ENCODE data around the gene TELO2. TPM values are rescaled to one million over a fixed set of nuclear protein-coding genes. Genes with fewer than 3 reads are reported as not detected.

Gene TELO2
- total RNA-seq: 10 to 100 TPM; 24.8 to 27.9 TPM

- peak within 1 kb of the TSS; percentile 95 for H3K4me3 ChIP-seq
- H3K9me3 ChIP-seq: no peaks in the 10 kb centered on the region
- no peaks in the 10 kb centered on the region for H3K27me3 ChIP-seq (replicated peaks; ENCODE audit: insufficient read depth)
- ATAC-seq (ENCODE audit: insufficient number of reproducible peaks, low FRiP score, low read depth) (peak; percentile 75), DNase-seq (ENCODE audit: low spot score) (no peak)
- TF ChIP-seq, protein P1, sequence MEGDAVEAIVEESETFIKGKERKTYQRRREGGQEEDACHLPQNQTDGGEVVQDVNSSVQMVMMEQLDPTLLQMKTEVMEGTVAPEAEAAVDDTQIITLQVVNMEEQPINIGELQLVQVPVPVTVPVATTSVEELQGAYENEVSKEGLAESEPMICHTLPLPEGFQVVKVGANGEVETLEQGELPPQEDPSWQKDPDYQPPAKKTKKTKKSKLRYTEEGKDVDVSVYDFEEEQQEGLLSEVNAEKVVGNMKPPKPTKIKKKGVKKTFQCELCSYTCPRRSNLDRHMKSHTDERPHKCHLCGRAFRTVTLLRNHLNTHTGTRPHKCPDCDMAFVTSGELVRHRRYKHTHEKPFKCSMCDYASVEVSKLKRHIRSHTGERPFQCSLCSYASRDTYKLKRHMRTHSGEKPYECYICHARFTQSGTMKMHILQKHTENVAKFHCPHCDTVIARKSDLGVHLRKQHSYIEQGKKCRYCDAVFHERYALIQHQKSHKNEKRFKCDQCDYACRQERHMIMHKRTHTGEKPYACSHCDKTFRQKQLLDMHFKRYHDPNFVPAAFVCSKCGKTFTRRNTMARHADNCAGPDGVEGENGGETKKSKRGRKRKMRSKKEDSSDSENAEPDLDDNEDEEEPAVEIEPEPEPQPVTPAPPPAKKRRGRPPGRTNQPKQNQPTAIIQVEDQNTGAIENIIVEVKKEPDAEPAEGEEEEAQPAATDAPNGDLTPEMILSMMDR (IDR thresholded peaks at IDR 0.05): no peak
- H3K4me1 ChIP-seq (ENCODE audit: control insufficient read depth in 1 of 2, low read depth in 2 of 2): peaks cover 11 to 22% of the 10 kb centered on the region in 2 donors
- peak within 1 kb of the TSS; percentile 79 to 89 for H3K27ac ChIP-seq
- H3K36me3 ChIP-seq: peaks cover 19% of the 10 kb centered on the region
Measured at GRCh38 chr16:1492923-1493745, at the start of gene TELO2. TSS of gene TELO2 (plus strand) at chr16:1493360. CDS start at chr16:1494282, 922 bp downstream.

DNA sequence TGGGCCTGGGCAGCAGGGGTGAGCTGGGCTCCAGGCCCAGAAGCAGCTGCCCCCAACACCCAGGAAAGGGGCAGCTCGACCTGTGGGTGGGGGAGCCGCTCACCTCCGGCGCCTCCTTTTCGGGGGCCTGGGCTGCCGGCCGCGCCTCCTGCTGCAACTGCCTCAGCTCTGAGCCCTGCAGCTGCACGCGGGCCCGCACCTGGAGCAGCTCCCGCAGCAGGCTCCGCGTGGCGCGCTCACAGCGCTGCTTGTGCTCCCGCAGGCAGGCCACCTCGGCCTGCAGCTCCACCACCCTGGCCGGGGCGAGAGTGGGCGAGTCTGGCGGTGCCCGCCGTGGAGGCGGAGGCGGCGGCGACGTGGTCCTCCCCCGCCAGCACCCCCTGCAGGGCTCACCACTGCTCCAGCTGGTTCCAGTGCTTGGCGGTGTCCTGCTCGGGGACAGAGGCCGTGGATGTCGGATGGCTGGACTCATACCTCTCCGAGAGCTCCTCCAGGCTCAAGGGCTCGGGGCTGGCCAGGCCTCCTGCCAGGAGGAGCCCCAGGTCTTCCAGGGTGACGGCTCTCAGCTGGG is 49.7 kb upstream of the TELO2 start:
- TF ChIP-seq, protein P1 (IDR thresholded peaks at IDR 0.05): no peak
- Histone ChIP-seq H3K4me1 (ENCODE audit: control insufficient read depth in 1 of 2, low read depth in 2 of 2) (no peaks in the 10 kb centered on the region), H3K36me3 (peaks cover 6% of the 10 kb centered on the region), H3K4me3 (no peak overlapping the region), H3K27ac (no peak overlapping the region), H3K9me3 (no peaks in the 10 kb centered on the region), H3K27me3 (replicated peaks; ENCODE audit: insufficient read depth) (no peaks in the 10 kb centered on the region)
- DNase-seq (ENCODE audit: low spot score) (no peak), ATAC-seq (ENCODE audit: insufficient number of reproducible peaks, low FRiP score, low read depth) (no peak)

DNA sequence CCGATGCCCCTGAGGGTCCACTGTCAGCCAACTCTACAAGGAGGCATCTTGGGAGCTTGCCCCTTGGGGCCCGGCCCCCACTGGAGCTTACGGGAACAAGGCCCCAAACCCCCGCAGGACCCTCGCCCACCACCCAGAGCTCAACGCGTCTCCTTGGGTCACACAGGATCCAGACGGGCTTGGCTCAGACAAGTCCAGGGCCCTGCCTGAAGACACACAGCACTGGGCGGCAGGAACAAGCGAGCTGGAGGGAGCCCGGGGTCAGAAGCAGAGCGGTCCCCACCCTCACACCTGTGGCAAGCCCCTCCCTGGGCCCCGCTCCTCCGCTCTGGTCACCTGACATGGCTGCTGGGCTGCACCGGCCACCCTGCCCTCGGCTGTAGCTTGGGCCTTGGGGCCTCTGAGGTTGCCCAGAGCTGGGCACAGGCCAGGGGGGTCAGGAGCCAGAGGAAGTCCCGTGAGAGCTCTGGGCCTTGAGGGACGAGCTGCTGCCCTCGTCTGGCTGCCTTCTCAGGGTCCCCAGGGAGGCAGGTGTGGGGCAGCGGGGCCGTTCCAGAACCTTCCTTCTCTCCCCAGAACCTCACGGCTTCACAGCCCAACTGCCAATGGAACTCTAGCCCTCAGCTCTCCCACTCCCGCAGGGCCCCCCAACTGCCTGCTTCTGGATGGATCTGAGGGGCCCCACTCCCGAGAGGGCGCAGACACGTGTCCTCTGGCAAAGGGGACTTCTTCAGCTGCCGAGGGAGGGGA is 49.0 kb upstream of the TELO2 start, which contains the start of gene CCDC154:
Gene CCDC154 (minus strand): TSS at position 577 of the 750 bp plus-strand sequence. CDS start 234 bp downstream, at position 343.
- H3K9me3 ChIP-seq: no peaks in the 10 kb centered on the region
- TF ChIP-seq, protein P1 (IDR thresholded peaks at IDR 0.05): no peak
- no peak for DNase-seq (ENCODE audit: low spot score)
- no peak for ATAC-seq (ENCODE audit: insufficient number of reproducible peaks, low FRiP score, low read depth)
- no peak within 1 kb of the TSS for H3K27ac ChIP-seq
- no peaks in the 10 kb centered on the region for H3K4me1 ChIP-seq (ENCODE audit: control insufficient read depth in 1 of 2, low read depth in 2 of 2)
- no peaks in the 10 kb centered on the region for H3K27me3 ChIP-seq (replicated peaks; ENCODE audit: insufficient read depth)
- peaks cover 7% of the 10 kb centered on the region for H3K36me3 ChIP-seq
- no peak within 1 kb of the TSS for H3K4me3 ChIP-seq

DNA sequence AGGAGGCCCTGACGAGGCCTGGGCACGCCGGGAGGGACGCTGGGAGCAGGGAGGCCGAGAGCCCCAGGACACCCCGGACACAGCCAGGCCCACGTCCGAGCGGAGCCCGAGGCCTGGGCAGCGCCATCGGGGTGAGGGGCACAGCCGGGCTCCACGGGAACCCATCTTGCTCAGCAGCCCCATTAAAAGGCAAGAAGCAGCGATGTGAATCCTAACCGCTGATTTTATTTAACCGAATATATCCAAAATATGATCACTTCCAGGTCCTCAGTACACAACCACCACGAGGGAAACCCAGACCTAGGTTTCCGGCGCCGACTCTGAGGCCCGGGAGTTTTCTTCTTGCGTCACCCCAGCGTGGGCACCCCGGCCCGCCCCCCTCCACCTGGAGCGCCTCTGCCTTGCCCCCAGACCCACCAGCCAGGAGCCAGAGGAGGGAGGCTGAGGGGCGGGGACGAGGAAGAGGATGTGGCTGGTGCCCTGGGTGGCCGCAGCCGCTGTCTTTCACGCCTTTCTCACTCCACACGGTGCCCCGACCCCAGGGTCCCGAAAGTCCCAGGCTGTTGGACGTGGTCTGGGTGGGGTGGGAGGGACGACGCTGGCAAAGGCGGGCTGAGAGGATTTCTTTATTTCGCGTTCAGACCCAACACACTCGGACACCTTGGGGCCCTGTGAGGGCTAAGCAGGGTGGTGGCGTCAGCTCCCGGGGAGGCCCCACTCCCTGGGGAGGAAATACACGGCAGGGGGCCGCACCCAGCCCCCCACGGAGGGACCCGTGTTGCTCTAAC is 48.2 kb upstream of the TELO2 start:
- Histone ChIP-seq H3K4me3 (no peak overlapping the region), H3K36me3 (peaks cover 14% of the 10 kb centered on the region)

More for the DNA sequence above, 48.2 kb upstream of the TELO2 start:
- H3K9me3 ChIP-seq: no peaks in the 10 kb centered on the region
- DNase-seq (ENCODE audit: low spot score) (no peak), ATAC-seq (ENCODE audit: insufficient number of reproducible peaks, low FRiP score, low read depth) (no peak)
- H3K4me1 ChIP-seq (ENCODE audit: control insufficient read depth in 1 of 2, low read depth in 2 of 2): no peaks in the 10 kb centered on the region
- H3K27me3 ChIP-seq (replicated peaks; ENCODE audit: insufficient read depth): no peaks in the 10 kb centered on the region
- no peak overlapping the region for H3K27ac ChIP-seq
- TF ChIP-seq, protein P1 (IDR thresholded peaks at IDR 0.05): no peak

Measured in thoracic aorta (tissue), 2 donors.